Activated CD4-positive, alpha-beta T cell treated with anti-CD3 and anti-CD28 coated beads, Interleukin-2, amount 50 U/mL, for 16 hours (primary cell): ENCODE results near the gene ASCL4.

Experiments used
- DNase-seq: peaks from one replicate; pipeline ENCODE4 v3.0.0-alpha.2; 2020

ASCL4 gene

DNA sequence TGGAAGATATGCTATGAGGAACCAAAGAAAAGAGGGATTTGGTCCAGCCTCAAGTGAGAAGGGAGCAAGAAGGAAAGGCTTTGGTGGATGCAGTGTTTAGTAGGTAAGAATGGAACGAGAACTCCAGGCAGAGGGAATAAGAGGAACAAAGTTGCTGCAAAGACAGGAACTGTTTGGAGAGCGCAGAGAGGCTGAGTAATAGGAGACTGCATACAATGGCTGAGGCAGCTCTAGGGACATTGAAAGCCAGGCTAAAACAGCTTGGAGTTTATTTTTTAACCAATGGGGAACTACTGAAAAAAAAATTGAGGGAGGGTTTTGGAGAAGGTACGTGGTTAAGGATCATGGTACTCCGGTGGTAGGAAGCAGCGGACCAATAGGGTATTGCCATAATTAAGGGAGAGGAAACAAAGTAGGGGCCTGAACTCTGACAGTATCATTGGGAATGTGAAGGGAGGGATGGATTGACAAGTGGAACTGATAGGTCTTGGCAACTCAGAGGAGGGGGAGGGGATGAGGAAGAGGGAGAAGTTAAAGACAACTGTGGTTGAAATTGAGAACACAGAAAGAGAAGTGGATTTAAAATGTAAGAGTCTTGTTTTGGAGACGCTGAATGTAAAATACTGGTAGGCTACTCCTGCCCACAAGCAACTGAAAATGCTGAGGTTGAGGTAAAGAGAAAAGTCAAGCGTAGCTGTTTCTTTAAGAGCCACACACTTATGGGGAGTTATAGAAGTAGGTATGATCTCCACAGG lies 4.8 kb downstream of the ASCL4 start:
- DNase-seq: no peak

DNA sequence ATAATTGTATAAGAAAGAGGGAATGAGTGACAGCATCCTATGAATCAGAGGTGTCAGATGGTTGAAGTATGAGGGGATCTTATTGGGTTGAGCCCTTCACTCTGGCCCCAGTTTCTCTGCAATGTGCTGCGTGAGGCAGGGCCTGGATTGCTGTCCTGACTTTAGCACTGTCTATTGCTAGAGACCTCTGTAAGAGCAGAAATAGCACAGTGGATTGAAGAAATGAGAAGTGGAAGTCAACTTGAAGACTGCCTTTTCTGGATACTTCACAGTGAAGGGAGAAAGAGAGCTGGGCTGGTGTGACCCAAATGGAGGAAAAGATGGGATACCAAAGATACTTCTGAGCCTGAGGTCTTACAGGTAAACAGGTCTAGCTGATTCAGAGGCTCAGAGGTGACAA lies 5.8 kb downstream of the ASCL4 start:
- DNase-seq: no peak

DNA sequence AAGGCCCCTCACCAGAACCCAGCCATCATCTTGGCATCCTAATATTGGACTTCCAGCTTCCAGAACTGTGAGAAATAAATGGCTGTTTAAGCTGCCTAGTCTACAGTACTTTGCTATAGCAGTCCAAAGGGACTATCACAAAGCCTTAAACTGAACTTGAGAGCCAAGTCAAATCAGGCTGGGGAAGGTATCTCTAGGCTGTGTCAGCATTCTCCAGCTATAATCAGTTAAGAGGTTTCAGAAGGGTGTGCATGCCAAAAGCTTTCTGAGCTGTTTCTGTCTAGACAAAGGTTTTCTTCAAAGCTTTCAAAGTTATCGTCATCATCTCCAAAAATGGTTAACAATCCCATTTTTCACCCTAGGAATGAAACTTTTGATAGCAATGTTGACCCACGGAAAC lies 7.6 kb downstream of the ASCL4 start:
- no peak for DNase-seq

DNA sequence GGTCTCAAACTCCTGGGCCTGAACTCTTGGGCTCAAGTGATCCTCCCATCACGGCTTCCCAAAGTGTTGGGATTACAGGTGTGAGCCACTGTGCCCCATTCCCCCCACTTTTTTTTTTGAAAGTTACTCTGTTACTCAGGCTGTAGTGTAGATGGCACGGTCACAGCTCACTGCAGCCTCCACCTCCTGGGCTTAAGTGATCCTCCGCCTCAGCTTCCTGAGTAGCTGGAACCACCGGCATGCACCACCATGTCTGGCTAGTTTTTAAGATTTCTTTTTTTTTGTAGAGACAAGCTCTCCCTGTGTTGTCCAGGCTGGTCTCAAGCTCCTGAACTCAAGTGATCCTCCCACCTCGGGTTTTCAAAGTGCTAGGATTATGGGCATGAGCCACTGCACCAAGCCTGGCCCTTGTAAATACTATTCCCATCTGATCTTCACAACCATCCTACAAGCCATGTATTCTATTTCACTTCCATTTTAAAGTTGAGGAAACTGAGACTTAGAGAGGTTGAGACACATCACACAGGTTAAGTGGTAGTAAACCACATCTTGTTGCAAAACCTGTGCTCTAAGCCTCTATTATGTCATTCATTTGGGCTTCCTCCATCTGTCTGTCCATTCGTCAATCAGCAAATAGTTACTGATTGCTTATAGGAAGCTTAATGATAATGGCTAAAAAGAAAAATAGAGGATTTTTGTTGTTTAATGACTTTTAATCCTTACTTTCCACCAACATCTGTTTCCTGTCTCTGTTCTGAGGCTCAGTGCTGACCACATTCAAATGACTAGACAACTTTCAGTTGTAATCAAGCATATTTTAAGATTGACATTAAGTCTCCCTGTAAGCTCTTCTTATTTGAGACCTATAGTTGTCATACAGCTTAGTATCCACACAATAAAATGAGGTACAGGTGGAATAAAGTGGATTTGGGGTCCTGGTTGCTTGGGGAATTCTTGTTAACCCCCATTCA lies 9.2 kb downstream of the ASCL4 start:
- no peak for DNase-seq

DNA sequence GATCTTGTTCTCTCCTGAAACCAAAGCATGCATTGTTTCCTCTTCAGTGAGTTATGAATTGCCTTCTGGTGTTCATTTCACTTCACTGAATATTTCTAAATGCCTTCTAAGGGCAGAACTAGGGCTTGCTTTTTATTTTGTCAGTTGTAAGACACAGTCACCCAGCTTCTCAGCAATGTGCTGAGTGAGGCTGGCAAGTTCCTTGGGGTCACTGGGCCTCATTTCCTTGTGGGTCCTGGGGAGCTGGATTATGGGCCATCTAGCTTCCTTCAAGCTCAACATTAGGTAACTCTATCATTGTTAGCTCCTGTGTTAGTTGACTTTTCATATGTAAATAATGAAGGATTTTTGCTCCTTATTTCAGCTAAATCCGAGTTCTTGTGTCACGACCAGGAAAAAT lies 13.8 kb downstream of the ASCL4 start:
- no peak for DNase-seq

DNA sequence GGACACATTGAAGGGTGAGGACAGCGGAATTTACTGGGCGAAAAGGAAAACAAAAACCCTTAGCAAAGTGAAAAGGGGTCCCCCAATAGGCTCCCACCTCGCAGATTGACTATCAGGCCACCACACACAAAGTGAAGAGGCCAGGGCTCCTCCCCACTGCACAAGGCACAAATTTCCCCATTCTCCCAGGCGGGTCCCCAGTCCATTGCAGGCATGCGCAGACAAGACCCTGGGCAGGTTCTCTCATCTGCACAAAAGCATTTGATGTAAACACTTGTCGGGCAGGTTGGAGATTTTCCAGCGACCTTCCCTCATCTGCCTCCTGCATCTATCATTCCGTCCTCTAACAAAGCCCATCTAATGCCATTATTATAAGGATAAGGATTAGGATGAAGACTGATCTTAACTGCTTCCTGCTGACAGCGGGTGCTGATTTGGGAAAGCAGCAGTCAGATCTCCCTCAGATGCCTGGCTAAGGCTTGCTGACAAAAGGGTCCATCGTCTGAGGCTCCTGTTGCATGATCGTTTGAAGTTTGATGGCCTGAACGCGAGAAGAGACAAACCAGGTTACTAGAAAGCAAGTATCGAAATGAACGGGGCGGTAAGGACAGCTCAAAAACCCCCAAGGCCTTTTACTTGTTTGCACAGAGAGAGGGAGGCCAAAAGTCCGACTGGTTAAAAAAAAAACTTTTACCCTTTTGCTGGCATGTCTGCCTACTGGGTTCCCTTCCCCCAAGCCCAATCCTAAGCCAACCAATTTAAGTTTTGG lies 14.4 kb downstream of the ASCL4 start:
- DNase-seq: no peak

DNA sequence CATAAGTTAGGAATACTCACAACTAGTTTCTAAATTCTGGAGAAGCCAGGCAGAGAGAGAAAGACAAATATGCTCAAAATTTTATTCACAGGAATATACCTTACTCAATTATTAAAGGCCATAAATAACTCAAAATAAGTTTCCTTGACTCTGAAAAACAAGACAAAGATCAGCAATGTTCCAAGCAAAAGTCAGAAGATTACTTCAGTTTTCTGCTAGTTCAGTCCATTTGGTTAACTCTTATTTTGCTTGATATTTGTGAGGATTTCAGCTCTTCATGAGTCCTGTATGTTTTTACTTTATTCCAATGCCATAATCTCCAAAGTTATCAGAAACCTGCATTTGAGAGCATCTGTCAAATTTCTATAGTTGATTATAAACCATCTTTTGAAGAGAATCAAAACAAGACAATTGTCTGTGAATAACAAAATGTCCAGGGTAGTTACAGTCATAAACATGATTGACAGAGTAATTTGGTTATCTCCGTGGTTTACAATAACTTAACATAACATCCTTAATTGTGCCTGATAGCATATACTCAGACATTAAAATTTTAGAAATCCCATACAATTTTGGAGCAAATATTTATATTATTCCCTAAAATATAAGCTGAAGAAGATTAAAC lies 17.1 kb downstream of the ASCL4 start:
- no peak for DNase-seq

DNA sequence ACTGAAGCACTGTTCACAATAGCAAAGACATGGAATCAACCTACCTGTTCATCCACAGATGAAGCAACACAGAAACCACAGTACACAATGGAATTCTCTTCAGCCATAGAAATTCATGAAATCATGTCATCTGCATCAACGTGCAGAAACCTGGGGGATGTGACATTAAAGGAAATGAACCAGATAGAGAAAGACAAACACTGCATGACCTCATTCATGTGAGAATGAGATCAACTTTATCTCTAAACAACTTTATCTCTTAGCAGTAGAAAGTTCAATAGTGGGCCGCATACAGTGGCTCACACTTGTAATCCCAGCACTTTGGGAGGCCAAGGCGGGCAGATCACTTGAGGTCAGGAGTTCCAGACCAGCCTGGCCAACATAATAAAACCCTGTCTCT lies 19.9 kb downstream of the ASCL4 start:
- DNase-seq: no peak

DNA sequence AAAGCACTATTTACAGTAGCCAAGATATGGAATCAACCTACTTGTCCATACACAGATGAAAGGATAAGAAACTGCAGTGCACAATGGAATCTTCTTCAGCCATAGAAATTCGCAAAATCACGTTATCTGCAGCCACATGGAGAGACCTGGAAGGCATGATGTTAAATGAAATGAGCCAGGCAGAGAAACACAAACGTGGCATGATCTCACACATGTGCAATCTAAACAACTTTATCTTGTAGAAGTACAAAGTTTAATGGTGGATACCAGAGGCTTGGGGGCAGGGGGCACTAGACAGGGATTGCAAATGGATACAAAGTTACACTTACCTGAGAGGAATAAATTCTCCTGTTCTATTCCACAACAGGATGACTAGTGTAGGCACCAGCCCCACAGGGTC lies 24.1 kb downstream of the ASCL4 start:
- DNase-seq: no peak

DNA sequence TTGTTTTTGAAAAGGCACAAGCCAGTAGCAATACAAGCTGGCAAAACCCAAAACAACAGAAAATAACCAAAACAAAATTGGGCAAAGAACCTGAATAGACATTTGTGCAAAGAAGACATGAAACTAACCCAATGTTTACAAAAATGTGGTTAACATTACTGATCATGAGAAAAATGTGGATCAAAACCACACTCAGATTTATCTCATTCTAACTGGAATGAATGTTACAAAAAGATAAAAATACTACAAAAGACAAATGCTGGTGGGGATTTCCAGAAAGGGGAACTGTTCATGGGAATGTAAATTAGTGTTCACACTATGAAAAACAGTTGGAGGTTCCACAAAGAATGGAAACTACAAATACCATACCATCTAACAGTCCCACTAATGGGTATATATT lies 26.6 kb downstream of the ASCL4 start:
- no peak for DNase-seq

DNA sequence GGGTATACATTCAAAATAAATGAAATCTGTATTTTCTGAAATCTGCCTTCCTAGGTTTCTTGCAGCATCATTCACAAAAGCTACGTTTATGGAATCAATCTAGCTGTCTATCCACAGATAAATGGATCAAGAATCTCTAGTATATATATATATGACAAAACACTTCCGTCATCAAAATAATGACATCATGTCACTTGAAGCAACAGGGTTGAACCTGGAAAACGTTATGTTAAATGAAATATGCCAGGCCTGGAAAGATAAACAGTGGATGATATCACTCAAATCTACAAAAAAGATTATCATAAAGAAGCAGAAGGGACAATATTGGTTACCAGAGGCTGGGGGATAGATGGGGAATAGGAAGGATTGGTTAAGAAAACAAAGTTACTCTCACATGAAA lies 28.6 kb downstream of the ASCL4 start:
- DNase-seq: no peak

DNA sequence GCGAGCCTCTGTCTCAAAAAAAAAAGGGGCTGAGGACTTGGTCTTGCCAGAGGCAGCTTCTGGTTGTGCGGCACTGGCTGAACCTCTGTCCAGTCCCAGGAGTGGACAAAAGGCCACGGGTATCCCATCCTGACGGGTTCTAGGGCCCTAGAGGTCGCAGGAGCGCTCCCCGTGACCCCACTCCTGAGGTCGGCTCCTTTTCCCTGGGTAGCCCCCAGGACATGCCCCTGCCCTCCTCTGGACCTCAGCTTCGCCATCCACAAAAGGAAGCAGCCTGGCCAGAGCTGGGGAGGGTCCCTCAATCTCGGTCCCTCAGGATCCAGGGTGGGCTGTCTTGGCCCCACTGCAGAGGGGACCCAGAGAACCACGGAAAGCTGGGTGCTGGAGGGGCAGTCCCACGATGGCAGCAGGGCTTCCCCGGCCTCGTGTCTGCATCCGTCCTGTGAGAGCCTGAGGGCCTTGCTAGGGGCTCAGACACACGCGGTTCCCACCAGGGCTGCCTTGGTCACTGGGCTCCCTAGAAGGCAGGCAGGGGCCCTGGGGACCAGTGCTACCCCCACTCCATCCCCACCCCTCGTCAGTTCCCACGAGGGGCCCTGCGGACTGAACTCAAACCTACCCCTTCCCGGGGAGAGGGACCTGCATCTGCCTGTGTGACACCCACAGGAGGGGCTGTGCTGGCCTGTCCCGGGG lies 31.1 kb downstream of the ASCL4 start:
- no peak for DNase-seq

DNA sequence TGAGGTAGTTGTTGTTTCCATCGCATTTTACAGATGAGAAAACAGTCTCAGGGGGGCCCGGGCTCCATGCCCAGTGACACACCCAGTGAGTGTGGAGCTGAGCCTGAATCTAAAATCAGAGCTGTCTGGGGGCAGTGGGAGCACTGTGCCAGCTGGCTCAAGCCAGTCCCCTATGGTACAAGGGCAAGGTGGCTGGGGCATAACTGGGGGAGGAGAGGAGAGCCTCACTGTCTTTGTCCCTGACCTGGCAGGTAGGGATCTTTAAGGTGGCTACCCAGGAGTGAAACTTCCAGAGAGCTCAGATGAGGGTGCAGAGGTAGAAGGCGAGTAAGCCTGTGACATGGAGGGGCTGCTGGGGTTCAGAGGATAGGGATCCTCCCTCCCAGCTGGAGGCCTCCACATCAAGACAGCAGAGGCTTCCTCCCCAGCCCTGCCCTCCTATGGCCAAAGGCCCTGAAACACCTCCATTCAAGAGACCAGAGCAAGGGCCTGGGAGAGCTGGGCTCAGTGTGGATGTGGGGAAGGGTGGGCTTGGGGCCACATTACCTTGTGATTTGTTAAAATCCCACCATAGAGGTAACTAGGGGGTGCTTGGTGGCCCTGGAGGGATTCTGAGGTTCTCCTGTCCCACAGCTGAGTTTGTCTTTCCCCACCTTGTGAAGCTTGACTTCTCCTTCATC lies 33.1 kb downstream of the ASCL4 start:
- DNase-seq: no peak

DNA sequence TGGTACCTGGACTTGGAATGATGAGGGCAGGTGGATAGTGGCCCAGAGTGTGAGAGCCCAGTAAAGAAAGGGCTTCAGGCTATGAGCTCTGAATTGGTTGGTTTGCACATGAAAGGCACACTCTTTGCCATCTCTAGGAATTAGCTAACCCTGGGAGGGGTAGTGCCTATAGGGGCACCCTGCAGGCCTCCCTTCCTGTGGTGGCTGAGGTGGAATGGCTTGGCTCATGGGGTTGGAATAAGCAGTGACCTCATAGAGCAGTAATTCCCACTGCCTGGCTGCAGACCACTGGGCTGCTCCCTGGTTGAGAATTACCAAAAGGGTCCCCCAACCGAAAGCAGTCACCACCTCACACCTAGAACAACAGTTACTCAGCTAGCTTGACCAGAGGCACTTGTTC lies 42.7 kb downstream of the ASCL4 start:
- no peak for DNase-seq

DNA sequence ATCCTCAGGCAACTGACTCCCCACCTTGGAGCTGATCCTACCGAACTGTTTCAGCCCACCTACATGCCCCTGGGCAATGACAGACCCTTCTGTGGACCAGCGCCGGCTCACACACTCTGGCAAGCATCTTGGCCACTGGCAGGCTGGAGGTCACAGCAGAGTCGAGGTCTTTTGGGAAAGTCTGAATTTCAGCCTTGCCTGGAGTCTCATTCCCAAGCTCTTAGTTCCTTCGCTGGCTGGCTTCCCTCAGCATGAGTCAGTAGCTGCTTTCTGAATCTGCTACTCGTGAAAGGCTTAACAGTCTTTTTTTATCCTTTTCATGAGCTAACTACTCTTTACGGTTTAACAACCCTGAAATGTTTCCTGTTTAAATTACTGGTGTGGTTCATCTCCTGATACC lies 44.5 kb downstream of the ASCL4 start:
- DNase-seq: no peak

DNA sequence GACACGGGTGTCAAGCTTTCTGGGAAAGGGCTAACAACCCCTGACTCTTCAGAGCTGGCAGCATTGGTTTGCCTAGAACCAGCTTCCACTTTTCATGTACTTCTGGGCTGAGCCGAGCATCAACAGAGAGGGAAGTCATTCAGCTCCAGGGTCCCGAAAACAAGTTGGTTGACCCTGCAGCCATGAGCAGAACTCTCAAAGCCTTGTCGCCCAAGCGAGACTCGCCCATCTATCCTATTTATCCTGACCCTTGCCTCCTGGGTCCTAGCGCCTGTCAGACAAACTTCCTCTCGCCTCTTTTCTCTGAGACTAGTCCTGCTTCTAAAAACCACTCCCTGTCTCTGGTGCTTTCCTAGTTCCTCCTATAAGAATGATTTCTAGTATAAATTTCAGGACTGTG lies 47.9 kb downstream of the ASCL4 start:
- DNase-seq: no peak
